OCI-LY1 (cell line): ENCODE results near the gene SPRR2B.

Experiments used
- CTCF ChIP-seq: fragments of 200-600 bp; sonication (generic), shearing (Covaris generic); IDR thresholded peaks from 2 replicates; pipeline ENCODE4 v1.5.1; 2017; ENCODE audit warnings: mild to moderate bottlenecking, antibody characterized with exemption, low read length, moderate library complexity, mixed read lengths
- EZH2 ChIP-seq: fragments of 200-600 bp; sonication (generic), shearing (Covaris generic); IDR thresholded peaks from 2 replicates; pipeline ENCODE4 v1.8.0; 2017; ENCODE audit warnings: borderline replicate concordance, mixed run types, mild to moderate bottlenecking, antibody characterized with exemption, low read length, moderate library complexity, mixed read lengths

DNA sequence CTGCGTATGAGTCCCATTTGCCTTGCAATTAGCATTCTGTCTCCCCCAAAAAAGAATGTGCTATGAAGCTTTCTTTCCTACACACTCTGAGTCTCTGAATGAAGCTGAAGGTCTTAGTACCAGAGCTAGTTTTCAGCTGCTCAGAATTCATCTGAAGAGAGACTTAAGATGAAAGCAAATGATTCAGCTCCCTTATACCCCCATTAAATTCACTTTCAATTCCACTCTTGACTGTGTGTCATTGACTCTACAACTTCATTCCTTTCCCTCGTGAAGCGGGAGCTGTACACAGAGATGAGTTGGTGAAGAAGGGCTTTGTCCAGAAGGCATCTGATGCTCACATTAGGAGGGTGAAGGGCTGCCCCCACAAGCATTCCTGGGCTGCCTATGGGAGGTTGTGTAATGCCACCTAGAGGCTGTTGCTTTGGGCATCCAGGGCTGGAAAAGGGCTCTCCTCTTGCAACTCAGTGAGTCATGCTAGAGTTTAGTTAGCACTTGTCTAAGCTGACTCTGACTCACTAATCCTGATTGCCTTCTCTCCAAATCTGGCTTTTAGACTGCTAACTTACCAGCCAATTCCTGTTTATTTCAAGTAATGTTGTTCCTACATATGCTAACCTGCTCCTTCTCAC lies 38.6 kb downstream of the SPRR2B start:
- peak; percentile 42; the same call in 1 of the 2 replicates for TF ChIP-seq CTCF
- no peak for TF ChIP-seq EZH2
